GM23338 (cell line): ENCODE measurements around the gene TGM6. TPM values are rescaled to one million over a fixed set of nuclear protein-coding genes. Genes with fewer than 3 reads are reported as not detected.

Experiments
- ATAC-seq: fragments of 200-7000 bp; cut with Tn5 transposase; 3 replicates; pipeline ENCODE4 v1.9.1; 2020
- DNase-seq: peaks from one replicate; pipeline ENCODE4 v3.0.0-alpha.2; 2015; ENCODE audit warnings: low spot score
- H2AFZ ChIP-seq: fragments of 200-600 bp; sonication (generic); 2 replicates; pipeline ENCODE4 v1.8.0; 2016; ENCODE audit warnings: antibody characterized with exemption, mild to moderate bottlenecking, moderate library complexity
- H3F3A ChIP-seq: fragments of 200-600 bp; sonication (generic); replicated peaks from 2 replicates; pipeline ENCODE4 v1.8.0; 2017; ENCODE audit warnings: antibody characterized with exemption, mixed run types, low read depth
- H3K27ac ChIP-seq: fragments of 200-600 bp; sonication (generic); 2 replicates; pipeline ENCODE4 v1.6.1; 2016; ENCODE audit warnings: low read depth
- H3K27me3 ChIP-seq: fragments of 200-600 bp; sonication (generic); 2 replicates; pipeline ENCODE4 v1.8.0; 2016; ENCODE audit warnings: mild to moderate bottlenecking, mixed run types, moderate library complexity; ENCODE audit not compliant: insufficient read depth
- H3K36me3 ChIP-seq: fragments of 200-600 bp; sonication (generic); 2 replicates; pipeline ENCODE4 v1.8.0; 2016; ENCODE audit warnings: mild to moderate bottlenecking; ENCODE audit not compliant: insufficient read depth
- H3K4me1 ChIP-seq: fragments of 200-600 bp; sonication (generic); 2 replicates; pipeline ENCODE4 v1.8.0; 2016; ENCODE audit warnings: mild to moderate bottlenecking, moderate library complexity; ENCODE audit not compliant: insufficient read depth
- H3K4me2 ChIP-seq: fragments of 200-600 bp; sonication (generic); 2 replicates; pipeline ENCODE4 v1.7.1; 2017; ENCODE audit warnings: mixed run types
- H3K4me3 ChIP-seq: fragments of 200-600 bp; sonication (generic); 2 replicates; pipeline ENCODE4 v1.6.1; 2016; ENCODE audit warnings: mixed run types
- H3K79me2 ChIP-seq: fragments of 200-600 bp; sonication (generic); replicated peaks from 2 replicates; pipeline ENCODE4 v1.8.0; 2017; ENCODE audit warnings: mild to moderate bottlenecking; ENCODE audit not compliant: insufficient read depth
- H3K9me2 ChIP-seq: fragments of 200-600 bp; sonication (generic); 2 replicates; pipeline ENCODE4 v1.8.0; 2017; ENCODE audit not compliant: insufficient read depth
- H4K20me1 ChIP-seq: fragments of 200-600 bp; sonication (generic); replicated peaks from 2 replicates; pipeline ENCODE4 v1.8.0; 2017; ENCODE audit warnings: mild to moderate bottlenecking; ENCODE audit not compliant: insufficient read depth
- H3K27ac Mint-ChIP-seq: 2 replicates; pipeline ENCODE4 v1.8.0; 2020; ENCODE audit warnings: inconsistent platforms, mild to moderate bottlenecking, moderate library complexity, mixed read lengths
- H3K27me3 Mint-ChIP-seq: 3 replicates; pipeline ENCODE4 v1.8.0; 2022; ENCODE audit warnings: low read depth, mild to moderate bottlenecking, moderate library complexity, mixed read lengths, inconsistent platforms; ENCODE audit not compliant: insufficient read depth, poor library complexity
- H3K36me3 Mint-ChIP-seq: 3 replicates; pipeline ENCODE4 v1.8.0; 2021; ENCODE audit warnings: low read depth, mild to moderate bottlenecking, inconsistent platforms, moderate library complexity, mixed read lengths
- H3K4me1 Mint-ChIP-seq: 3 replicates; pipeline ENCODE4 v1.8.0; 2020; ENCODE audit warnings: mild to moderate bottlenecking, inconsistent platforms, mixed read lengths
- H3K4me3 Mint-ChIP-seq: 3 replicates; pipeline ENCODE4 v1.8.0; 2021; ENCODE audit warnings: moderate library complexity, mild to moderate bottlenecking, inconsistent platforms, mixed read lengths
- H3K9me3 Mint-ChIP-seq: 3 replicates; pipeline ENCODE4 v1.8.0; 2020; ENCODE audit warnings: moderate library complexity, mild to moderate bottlenecking, inconsistent platforms, mixed read lengths
- CREB1 ChIP-seq: fragments of 250-450 bp; sonication (Bioruptor Pico); IDR thresholded peaks from 2 replicates; pipeline ENCODE4 v1.5.0; 2020; ENCODE audit warnings: low read depth, mild to moderate bottlenecking, moderate library complexity
- CTCF ChIP-seq, 2 experiments: fragments of 200-600 bp in 1 of 2; sonication (generic) in 1 of 2; conservative IDR thresholded peaks; 2 replicates each; pipeline versions ENCODE4 v1.5.1 to v1.6.1; 2016 to 2017; ENCODE audit warnings: antibody characterized with exemption in 2 of 2, low read depth in 2 of 2, mild to moderate bottlenecking in 2 of 2, moderate library complexity in 1 of 2
- ETS1 ChIP-seq: IDR thresholded peaks from 2 replicates; pipeline ENCODE4 v1.6.1; 2016; ENCODE audit warnings: antibody characterized with exemption
- EZH2 ChIP-seq: fragments of 200-600 bp; sonication (generic); IDR thresholded peaks from one replicate; pipeline ENCODE4 v1.8.0; 2017; ENCODE audit warnings: antibody characterized with exemption, mild to moderate bottlenecking, low read depth; ENCODE audit not compliant: unreplicated experiment
- EZH2phosphoT487 ChIP-seq: fragments of 200-600 bp; sonication (generic); IDR thresholded peaks from one replicate; pipeline ENCODE4 v1.8.1; 2018; ENCODE audit warnings: antibody characterized with exemption; ENCODE audit not compliant: unreplicated experiment
- JUNB ChIP-seq: IDR thresholded peaks from one replicate; pipeline ENCODE4 v1.6.1; 2016; ENCODE audit warnings: antibody characterized with exemption; ENCODE audit not compliant: unreplicated experiment
- NANOG ChIP-seq: IDR thresholded peaks from 2 replicates; pipeline ENCODE4 v1.6.1; 2016; ENCODE audit warnings: antibody characterized with exemption, borderline replicate concordance
- POLR2AphosphoS5 ChIP-seq: IDR thresholded peaks from 2 replicates; pipeline ENCODE4 v1.6.1; 2016; ENCODE audit warnings: antibody characterized with exemption, low read depth
- REST ChIP-seq: IDR thresholded peaks from one replicate; pipeline ENCODE4 v1.6.1; 2018; ENCODE audit warnings: antibody characterized with exemption; ENCODE audit not compliant: unreplicated experiment
- STAT1 ChIP-seq: IDR thresholded peaks from one replicate; pipeline ENCODE4 v1.6.1; 2016; ENCODE audit warnings: antibody characterized with exemption; ENCODE audit not compliant: unreplicated experiment
- ZNF114 ChIP-seq: fragments of 250-450 bp; sonication (Bioruptor Pico); IDR thresholded peaks from 2 replicates; pipeline ENCODE4 v1.5.0; 2020; ENCODE audit warnings: mild to moderate bottlenecking, moderate library complexity
- ZNF331 ChIP-seq: fragments of 250-450 bp; sonication (Bioruptor Pico); IDR thresholded peaks from 2 replicates; pipeline ENCODE4 v1.5.0; 2020; ENCODE audit warnings: low read depth, mild to moderate bottlenecking, moderate library complexity
- ZNF462 ChIP-seq: fragments of 250-450 bp; sonication (Bioruptor Pico); IDR thresholded peaks from 2 replicates; pipeline ENCODE4 v1.5.0; 2020; ENCODE audit warnings: mild to moderate bottlenecking, moderate library complexity
- polyA plus RNA-seq: library from polyadenylated mRNA; unstranded; fragments of >200 nt; fragmentation: Nextera tagmentation; extraction: Ambion mirVana; gene quantifications from 2 replicates; pipeline ENCODE4 v1.2.1, GENCODE V29; 2016
- total RNA-seq: library from RNA; depleted of rRNA; stranded (reverse); fragments of >200 nt; shearing (Covaris generic); gene quantifications from 2 replicates; pipeline ENCODE4 v1.2.3, GENCODE V29; 2014

Gene TGM6
- total and polyA plus RNA-seq, 2 experiments from 2014 or later: not detected

GRCh38 chr20:2349801-2350200 lies 30.9 kb upstream of the TGM6 start:
- H3K36me3 Mint-ChIP-seq: no peaks in the 10 kb centered on the region

More at GRCh38 chr20:2349801-2350200, 30.9 kb upstream of the TGM6 start:
- no peak for ATAC-seq
- DNase-seq: no peak
- no peaks in the 10 kb centered on the region for H3K36me3 ChIP-seq
- H3K4me1 ChIP-seq: peaks cover 6% of the 10 kb centered on the region; the same call in 1 of the 2 replicates
- H3K27ac Mint-ChIP-seq: no peak overlapping the region
- H3K27me3 Mint-ChIP-seq: peaks cover 6% of the 10 kb centered on the region
- H3K4me3 Mint-ChIP-seq: no peak overlapping the region
- H3F3A ChIP-seq: no peaks in the 10 kb centered on the region
- no peaks in the 10 kb centered on the region for H3K27me3 ChIP-seq
- H2AFZ ChIP-seq: no peak overlapping the region
- H3K79me2 ChIP-seq: no peaks in the 10 kb centered on the region
- H3K27ac ChIP-seq: no peak overlapping the region
- TF ChIP-seq ZNF114 (CRISPR knock-in tag) (no peak), CTCF (conservative IDR thresholded peaks at IDR 0.05; ENCODE audit: low read depth in 2 of 2) (no peak), EZH2 (no peak), ETS1 (no peak), STAT1 (no peak), CREB1 (no peak), ZNF331 (no peak), NANOG (no peak), ZNF462 (CRISPR knock-in tag) (no peak), EZH2phosphoT487 (no peak), POLR2AphosphoS5 (no peak), REST (no peak), JUNB (no peak)
- no peaks in the 10 kb centered on the region for H4K20me1 ChIP-seq
- no peaks in the 10 kb centered on the region for H3K9me3 Mint-ChIP-seq
- no peak overlapping the region for H3K4me2 ChIP-seq
- H3K4me1 Mint-ChIP-seq: peaks cover 8% of the 10 kb centered on the region; the same call in 2 of the 3 replicates
- no peaks in the 10 kb centered on the region for H3K9me2 ChIP-seq
- no peak overlapping the region for H3K4me3 ChIP-seq
